ENCODE results near the gene ERAP2.

Gene ERAP2

DNA sequence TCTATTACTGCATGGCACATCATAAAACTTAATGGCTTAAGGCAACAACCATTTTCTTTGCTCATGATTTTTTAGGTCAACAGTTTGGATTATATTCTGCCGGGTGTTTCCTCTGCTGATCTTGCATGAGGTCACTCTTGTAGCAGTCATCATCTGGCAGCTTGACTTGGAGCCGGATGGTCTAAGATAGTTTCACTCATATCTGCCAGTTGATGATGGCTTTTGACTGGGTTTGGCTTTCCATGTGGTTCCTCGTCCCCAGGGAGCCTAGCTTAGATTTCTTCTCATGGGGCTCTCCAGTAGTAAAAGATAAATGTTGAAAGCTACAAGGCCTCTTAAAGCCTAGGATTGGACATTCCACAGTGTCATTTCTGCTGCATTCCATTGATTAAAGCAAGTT lies 87.0 kb downstream of the ERAP2 start:
- no peaks in the 10 kb centered on the region for H3K9me3 ChIP-seq (ENCODE audit: control insufficient read depth in 2 of 2, low read length in 2 of 2)
- no peak overlapping the region for H3K27ac ChIP-seq (ENCODE audit: low read length)
- H3K4me1 ChIP-seq (ENCODE audit: control insufficient read depth, insufficient read depth, low read length), result no peaks in the 10 kb centered on the region
- H3K9ac ChIP-seq (ENCODE audit: low read length in 2 of 2), result no peak overlapping the region
- H3K27me3 ChIP-seq (ENCODE audit: control insufficient read depth in 1 of 2, insufficient read depth in 2 of 2, low read length in 2 of 2), result no peaks in the 10 kb centered on the region
- H3K36me3 ChIP-seq (ENCODE audit: control insufficient read depth in 2 of 2, insufficient read depth in 2 of 2, low read length in 2 of 2), result no peaks in the 10 kb centered on the region
- no peak overlapping the region for H3K4me3 ChIP-seq (ENCODE audit: low read length in 2 of 2)

DNA sequence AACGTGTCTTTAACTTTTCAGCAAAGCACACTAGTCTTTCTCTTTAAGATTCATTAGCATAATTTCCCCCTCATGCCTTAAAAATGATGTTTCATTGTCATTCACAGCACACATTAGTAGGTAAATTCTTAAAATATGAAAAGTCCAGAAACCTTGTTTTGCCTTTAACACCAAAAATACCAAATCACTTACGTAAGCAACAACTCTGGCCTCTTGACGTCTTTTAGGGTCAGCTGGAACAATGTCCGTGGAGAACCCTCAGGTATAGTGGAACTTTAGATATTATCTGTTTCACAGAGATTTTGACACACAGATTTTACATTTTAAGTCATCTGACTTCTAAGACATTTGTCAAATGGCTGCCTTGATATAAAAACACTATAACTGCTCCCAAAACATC lies 90.5 kb downstream of the ERAP2 start:
- no peaks in the 10 kb centered on the region for H3K36me3 ChIP-seq (ENCODE audit: control insufficient read depth in 2 of 2, insufficient read depth in 2 of 2, low read length in 2 of 2)
- H3K4me3 ChIP-seq (ENCODE audit: low read length in 2 of 2), result no peak overlapping the region
- no peak overlapping the region for H3K9ac ChIP-seq (ENCODE audit: low read length in 2 of 2)
- H3K9me3 ChIP-seq (ENCODE audit: control insufficient read depth in 2 of 2, low read length in 2 of 2), result no peaks in the 10 kb centered on the region
- H3K4me1 ChIP-seq (ENCODE audit: control insufficient read depth, insufficient read depth, low read length), result peaks cover 6% of the 10 kb centered on the region
- no peaks in the 10 kb centered on the region for H3K27me3 ChIP-seq (ENCODE audit: control insufficient read depth in 1 of 2, insufficient read depth in 2 of 2, low read length in 2 of 2)
- H3K27ac ChIP-seq (ENCODE audit: low read length), result no peak overlapping the region

- peaks cover 6% of the 10 kb centered on the region for H3K4me1 ChIP-seq (ENCODE audit: control insufficient read depth, insufficient read depth, low read length)
- no peak overlapping the region for H3K9ac ChIP-seq (ENCODE audit: low read length in 2 of 2)
- H3K36me3 ChIP-seq (ENCODE audit: control insufficient read depth in 2 of 2, insufficient read depth in 2 of 2, low read length in 2 of 2), result no peaks in the 10 kb centered on the region
- no peaks in the 10 kb centered on the region for H3K27me3 ChIP-seq (ENCODE audit: control insufficient read depth in 1 of 2, insufficient read depth in 2 of 2, low read length in 2 of 2)
- H3K27ac ChIP-seq (ENCODE audit: low read length), result no peak overlapping the region
- H3K4me3 ChIP-seq (ENCODE audit: low read length in 2 of 2), result no peak overlapping the region
- no peaks in the 10 kb centered on the region for H3K9me3 ChIP-seq (ENCODE audit: control insufficient read depth in 2 of 2, low read length in 2 of 2)
These were observed 91.1 kb downstream of the ERAP2 start for GRCh38 chr5:96967400-96967799.

GRCh38 chr5:96968074-96968473 lies 91.8 kb downstream of the ERAP2 start:
- Histone ChIP-seq H3K27ac (ENCODE audit: low read length) (peak overlapping the region; percentile 12), H3K9me3 (ENCODE audit: control insufficient read depth in 2 of 2, low read length in 2 of 2) (no peaks in the 10 kb centered on the region), H3K27me3 (ENCODE audit: control insufficient read depth in 1 of 2, insufficient read depth in 2 of 2, low read length in 2 of 2) (no peaks in the 10 kb centered on the region), H3K4me1 (ENCODE audit: control insufficient read depth, insufficient read depth, low read length) (peaks cover 6% of the 10 kb centered on the region), H3K36me3 (ENCODE audit: control insufficient read depth in 2 of 2, insufficient read depth in 2 of 2, low read length in 2 of 2) (no peaks in the 10 kb centered on the region), H3K4me3 (ENCODE audit: low read length in 2 of 2) (peak overlapping the region in 1 of 2 donors; percentile 25), H3K9ac (ENCODE audit: low read length in 2 of 2) (no peak overlapping the region)

DNA sequence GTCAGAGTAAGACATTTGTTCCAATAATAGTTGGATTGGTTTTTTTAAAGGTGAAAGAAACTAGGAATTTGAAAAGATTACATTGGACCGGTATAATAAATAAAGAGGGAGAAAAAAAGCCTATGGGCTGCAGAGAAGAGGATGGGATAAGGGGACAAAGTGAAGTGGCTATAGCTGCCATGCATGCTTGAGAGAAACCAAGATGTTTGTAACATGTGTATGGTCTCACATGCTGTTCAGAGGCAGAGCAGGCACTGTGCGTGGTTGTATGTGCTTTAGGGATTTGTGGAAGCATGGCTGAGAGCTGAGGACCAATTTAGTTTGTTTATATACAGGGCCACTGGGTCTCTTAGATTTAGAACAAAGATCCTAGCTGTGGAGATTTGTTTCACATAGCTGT lies 92.3 kb downstream of the ERAP2 start:
- no peaks in the 10 kb centered on the region for H3K27me3 ChIP-seq (ENCODE audit: control insufficient read depth in 1 of 2, insufficient read depth in 2 of 2, low read length in 2 of 2)
- no peaks in the 10 kb centered on the region for H3K36me3 ChIP-seq (ENCODE audit: control insufficient read depth in 2 of 2, insufficient read depth in 2 of 2, low read length in 2 of 2)
- no peaks in the 10 kb centered on the region for H3K9me3 ChIP-seq (ENCODE audit: control insufficient read depth in 2 of 2, low read length in 2 of 2)
- peak overlapping the region in 1 of 2 donors; percentile 30 for H3K4me3 ChIP-seq (ENCODE audit: low read length in 2 of 2)
- H3K27ac ChIP-seq (ENCODE audit: low read length), result peak overlapping the region; percentile 12
- H3K9ac ChIP-seq (ENCODE audit: low read length in 2 of 2), result no peak overlapping the region
- H3K4me1 ChIP-seq (ENCODE audit: control insufficient read depth, insufficient read depth, low read length), result peaks cover 6% of the 10 kb centered on the region

Measured in stomach smooth muscle (tissue), 2 donors.